Suppressor macrophage treated with lipopolysaccharide for 4 hours (primary cell): ENCODE results near the gene ADAM23.

Experiments used
- DNase-seq: peaks from one replicate; pipeline ENCODE4 v3.0.0-alpha.2; 2020

ADAM23 gene

GRCh38 chr2:206512999-206513398 lies 69.7 kb downstream of the ADAM23 start:
- DNase-seq, result no peak

GRCh38 chr2:206515580-206515979 lies 72.2 kb downstream of the ADAM23 start:
- DNase-seq, result no peak

GRCh38 chr2:206518997-206519396 lies 75.7 kb downstream of the ADAM23 start:
- DNase-seq, result no peak

DNA sequence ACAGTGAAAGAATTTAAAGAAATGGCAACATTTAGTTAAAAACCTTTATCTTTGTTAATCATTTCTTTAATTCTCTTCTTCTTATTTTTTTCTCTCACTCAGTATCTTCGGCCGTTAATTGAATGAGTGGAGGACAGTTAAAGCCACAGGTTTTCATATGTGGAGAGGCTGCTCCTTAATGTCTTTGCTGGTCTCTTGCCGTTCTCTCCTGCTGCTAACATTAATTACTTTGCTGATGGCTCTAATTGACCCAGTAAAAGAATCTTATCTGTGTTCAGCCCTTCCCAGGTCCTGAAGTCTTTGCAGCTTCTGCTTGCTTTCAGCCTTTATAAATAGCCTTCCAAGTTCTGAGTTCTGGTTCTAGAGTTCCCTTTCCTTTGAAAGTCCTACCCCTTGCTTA lies 77.1 kb downstream of the ADAM23 start:
- no peak for DNase-seq

- DNase-seq, result no peak
These were observed 77.8 kb downstream of the ADAM23 start for GRCh38 chr2:206521115-206521514.

DNA sequence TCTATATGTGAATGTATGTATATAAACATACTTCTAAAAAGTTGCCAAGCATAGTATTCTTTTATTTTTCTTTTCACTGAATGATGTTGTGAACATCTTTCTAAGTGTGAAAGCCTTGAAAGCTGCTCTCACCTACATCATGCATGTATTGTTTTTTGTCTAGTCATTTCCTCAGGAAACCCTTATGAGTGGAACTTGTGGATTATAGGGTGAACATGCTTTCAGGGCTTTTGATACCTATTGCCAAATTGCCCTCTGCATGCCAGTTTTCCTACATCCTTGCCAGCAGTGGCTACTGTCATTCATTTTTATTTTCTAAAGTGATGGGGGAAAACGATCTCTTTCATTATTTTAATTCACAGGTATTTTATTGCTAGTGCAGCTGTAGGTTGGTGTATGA lies 78.3 kb downstream of the ADAM23 start:
- no peak for DNase-seq

- DNase-seq, result no peak
These were observed 83.1 kb downstream of the ADAM23 start for GRCh38 chr2:206526416-206526815.

GRCh38 chr2:206527153-206527552 lies 83.8 kb downstream of the ADAM23 start:
- no peak for DNase-seq

GRCh38 chr2:206530727-206531126 lies 87.4 kb downstream of the ADAM23 start:
- no peak for DNase-seq

- no peak for DNase-seq
These were observed 88.7 kb downstream of the ADAM23 start for GRCh38 chr2:206531996-206532543.

- DNase-seq, result no peak
These were observed 90.6 kb downstream of the ADAM23 start for GRCh38 chr2:206533977-206534376.

GRCh38 chr2:206535260-206535986 lies 92.1 kb downstream of the ADAM23 start:
- peak; percentile 2 for DNase-seq

GRCh38 chr2:206540757-206541156 lies 97.4 kb downstream of the ADAM23 start:
- DNase-seq, result no peak

DNA sequence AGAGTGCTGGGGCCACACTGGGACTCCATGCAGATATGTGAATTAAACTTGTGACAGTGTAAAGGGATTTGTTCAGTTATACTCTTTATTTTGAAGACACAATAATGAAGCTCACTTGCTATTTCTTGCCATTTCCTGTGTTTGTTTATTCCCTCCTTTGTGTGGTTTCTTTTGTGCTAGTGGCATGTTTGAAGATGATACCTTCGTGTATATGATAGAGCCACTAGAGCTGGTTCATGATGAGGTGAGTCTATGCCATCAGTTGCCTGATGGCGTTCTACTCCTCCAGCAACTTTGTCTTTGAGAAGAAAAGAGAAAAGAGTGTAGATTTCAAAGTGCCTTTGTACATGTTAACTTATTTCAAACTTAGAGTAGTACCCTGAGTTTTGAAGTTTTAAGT lies 99.7 kb downstream of the ADAM23 start:
- DNase-seq, result no peak

DNA sequence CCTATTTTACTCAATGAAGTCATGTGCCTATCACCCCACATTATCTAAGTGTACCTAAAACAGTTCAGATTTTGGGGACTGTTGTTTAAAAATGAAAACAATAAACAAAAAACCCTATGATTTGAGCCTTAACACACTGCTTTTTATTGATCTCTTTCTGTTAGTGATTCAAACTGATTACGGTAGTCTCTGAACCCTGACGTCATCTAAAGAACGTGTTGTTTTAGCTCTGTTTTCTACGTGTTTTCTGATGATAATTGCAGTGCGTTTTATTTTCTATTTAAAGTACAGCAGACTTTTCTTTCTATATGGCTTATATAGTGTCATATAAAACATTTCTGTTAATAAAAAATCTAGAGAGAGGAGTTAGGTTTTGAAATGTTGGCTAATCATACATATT lies 105.1 kb downstream of the ADAM23 start:
- no peak for DNase-seq

DNA sequence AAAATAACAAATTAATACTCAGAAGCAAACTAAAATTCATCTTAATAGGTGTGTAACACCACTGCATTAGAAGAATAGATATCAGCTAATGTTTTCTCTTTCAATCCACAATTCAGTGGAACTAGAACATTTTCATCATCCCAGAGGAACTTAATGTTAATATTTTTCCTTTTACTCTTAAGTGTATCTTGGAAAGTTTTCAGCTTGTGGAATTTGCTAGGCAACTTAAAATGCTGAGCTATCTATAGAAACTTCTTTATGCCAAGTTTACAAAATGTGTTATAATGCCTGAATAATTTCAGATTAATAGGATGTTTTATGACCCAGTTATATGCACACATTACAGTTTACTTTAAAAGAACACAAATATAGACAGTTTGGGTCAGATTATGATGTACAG lies 112.4 kb downstream of the ADAM23 start:
- no peak for DNase-seq

DNA sequence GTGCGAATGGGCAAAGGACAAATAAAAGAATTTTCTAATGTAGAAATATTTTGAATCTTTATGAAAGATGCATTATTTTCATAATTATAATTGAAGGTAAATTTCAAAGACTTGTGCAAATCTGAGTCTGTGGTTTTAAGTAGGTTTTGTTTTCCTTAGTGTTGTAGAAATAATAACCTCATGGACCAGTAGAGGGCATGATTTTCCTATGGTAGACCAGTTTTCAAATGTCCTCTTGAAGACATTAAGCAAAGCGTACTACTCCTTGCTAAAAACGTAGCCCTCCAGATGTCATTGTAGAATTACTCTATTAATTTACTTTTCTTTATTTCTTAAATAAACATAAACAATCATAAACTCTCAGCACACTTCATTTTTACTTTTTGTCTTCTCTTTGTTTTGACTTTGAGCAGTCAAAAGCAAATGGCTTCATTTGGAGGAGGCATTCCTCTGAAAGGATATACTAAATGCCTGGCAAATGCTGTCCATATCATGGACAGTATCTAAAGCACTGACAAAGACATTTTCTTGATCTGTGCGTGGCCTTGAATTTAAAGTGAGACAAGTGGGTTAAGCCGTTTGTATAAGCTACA lies 113.1 kb downstream of the ADAM23 start:
- DNase-seq, result peak; percentile 44

- no peak for DNase-seq
These were observed 114.0 kb downstream of the ADAM23 start for GRCh38 chr2:206557321-206557720.

GRCh38 chr2:206558492-206558891 lies 115.2 kb downstream of the ADAM23 start:
- no peak for DNase-seq

- no peak for DNase-seq
These were observed 118.6 kb downstream of the ADAM23 start for GRCh38 chr2:206561962-206562361.

DNA sequence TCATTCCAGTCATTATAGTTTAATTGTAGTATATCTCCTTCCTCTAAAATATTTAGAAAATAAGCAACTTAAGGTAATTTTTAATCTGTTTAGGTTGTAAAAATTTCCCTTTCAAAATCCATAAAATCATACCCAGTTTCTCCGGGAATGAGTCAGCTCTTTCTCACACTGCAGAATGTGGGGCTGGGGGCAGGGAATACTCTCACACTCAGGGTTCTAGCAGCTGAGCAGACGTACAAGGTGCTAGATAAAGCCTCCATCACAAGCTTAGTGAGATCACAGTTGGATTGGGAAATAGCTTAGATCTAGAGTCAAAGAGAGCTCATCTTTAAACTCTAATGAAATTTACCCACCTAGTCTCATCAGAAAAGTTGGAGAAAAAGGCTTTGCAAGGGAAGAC lies 119.0 kb downstream of the ADAM23 start:
- no peak for DNase-seq

DNA sequence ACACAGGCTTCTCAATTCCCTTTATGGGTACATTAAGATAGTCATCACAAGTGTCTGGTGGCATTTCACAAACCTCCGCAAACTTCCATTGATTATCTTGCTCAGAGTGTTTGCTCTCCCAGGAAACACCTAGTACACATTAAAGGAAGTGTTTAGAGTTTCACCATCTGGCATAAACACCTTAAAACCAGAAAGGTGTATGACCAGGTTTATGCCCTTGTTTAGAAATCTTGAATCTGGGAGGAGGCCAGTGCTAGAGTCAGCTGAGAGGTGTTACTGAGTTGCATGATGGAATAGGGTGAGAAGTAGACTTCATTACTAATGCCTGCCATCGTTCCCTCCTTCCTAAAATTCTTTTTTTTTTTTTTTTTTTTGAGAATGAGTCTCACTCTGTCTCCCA lies 120.0 kb downstream of the ADAM23 start:
- no peak for DNase-seq

GRCh38 chr2:206565666-206566065 lies 122.3 kb downstream of the ADAM23 start:
- DNase-seq, result no peak

DNA sequence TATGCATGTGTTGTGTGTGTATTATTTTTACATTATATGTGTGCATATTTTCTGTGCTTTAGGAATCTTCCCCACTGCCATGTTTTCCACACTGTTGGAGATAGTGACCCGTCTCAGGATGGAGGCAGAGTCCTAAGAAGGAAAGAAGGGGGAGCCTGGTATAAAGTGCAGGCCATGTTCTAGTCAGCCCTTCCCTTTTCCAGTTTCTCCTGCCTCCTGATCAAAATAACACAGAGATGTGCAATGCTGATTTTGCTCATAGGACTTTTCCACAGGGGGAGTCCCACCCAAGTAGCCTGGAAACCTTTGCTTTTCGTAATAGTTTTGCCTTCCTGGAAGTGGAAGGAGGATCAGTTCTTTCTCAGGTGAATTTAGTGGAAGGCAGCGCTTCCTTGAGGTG lies 126.1 kb downstream of the ADAM23 start:
- no peak for DNase-seq

- no peak for DNase-seq
These were observed 126.9 kb downstream of the ADAM23 start for GRCh38 chr2:206570199-206570598.
